ACC112 (cell line): Measurements from ENCODE around the gene OR56A4.

ENCODE experiments used
- H2AFZ ChIP-seq: fragments of 200-600 bp; sonication (generic); one replicate; pipeline ENCODE4 v1.6.0; 2017; ENCODE audit warnings: antibody characterized with exemption, low read length; ENCODE audit not compliant: unreplicated experiment
- H3K27ac ChIP-seq: fragments of 200-600 bp; sonication (generic); 2 replicates; pipeline ENCODE4 v1.5.1; 2014; ENCODE audit warnings: low read depth, mild to moderate bottlenecking, antibody characterized with exemption, low read length, moderate library complexity
- H3K27me3 ChIP-seq: fragments of 200-600 bp; sonication (generic); 2 replicates; pipeline ENCODE4 v1.6.1; 2014; ENCODE audit warnings: mild to moderate bottlenecking, antibody characterized with exemption, low read length, moderate library complexity, mixed read lengths; ENCODE audit not compliant: insufficient read depth
- H3K36me3 ChIP-seq: fragments of 200-600 bp; sonication (generic); 2 replicates; pipeline ENCODE4 v1.6.1; 2016; ENCODE audit warnings: mild to moderate bottlenecking, antibody characterized with exemption, low read length, moderate library complexity, mixed read lengths; ENCODE audit not compliant: insufficient read depth
- H3K4me1 ChIP-seq: fragments of 200-600 bp; sonication (generic); one replicate; pipeline ENCODE4 v1.6.1; 2016; ENCODE audit warnings: low read length, mixed read lengths; ENCODE audit not compliant: insufficient read depth, unreplicated experiment, control insufficient read depth
- H3K4me3 ChIP-seq: fragments of 200-600 bp; sonication (generic); 2 replicates; pipeline ENCODE4 v1.5.1; 2014; ENCODE audit warnings: mild to moderate bottlenecking, low read depth, low read length
- H3K79me2 ChIP-seq: fragments of 200-600 bp; sonication (generic); one replicate; pipeline ENCODE4 v1.6.0; 2016; ENCODE audit warnings: low read length; ENCODE audit not compliant: control insufficient read depth, unreplicated experiment, insufficient read depth

Gene OR56A4, protein sequence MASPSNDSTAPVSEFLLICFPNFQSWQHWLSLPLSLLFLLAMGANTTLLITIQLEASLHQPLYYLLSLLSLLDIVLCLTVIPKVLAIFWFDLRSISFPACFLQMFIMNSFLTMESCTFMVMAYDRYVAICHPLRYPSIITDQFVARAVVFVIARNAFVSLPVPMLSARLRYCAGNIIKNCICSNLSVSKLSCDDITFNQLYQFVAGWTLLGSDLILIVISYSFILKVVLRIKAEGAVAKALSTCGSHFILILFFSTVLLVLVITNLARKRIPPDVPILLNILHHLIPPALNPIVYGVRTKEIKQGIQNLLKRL

DNA sequence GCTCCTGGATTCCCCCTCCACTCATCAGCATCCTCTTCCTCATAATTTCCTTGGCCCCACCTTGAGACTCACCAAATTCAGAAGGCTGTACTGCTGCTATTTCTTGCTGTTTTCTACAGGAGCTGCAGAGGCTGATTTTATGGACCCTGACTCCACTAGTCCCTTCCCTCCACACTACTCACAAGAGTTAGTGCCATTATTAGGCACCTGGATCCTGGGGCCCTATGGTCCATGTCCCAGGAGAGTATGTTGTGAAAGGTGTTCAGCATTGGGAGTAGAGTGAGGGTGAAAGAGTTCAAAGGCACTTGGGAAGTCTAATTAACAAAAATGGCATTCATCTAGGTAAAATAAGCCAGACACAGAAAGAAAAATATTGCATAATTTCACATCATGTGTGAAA lies at the start of gene OR56A4:
Gene OR56A4 (minus strand): TSS at position 101 of the 400 bp plus-strand sequence. CDS start 3,954 bp downstream, outside the sequence.
- Histone ChIP-seq H3K4me3 (no peak within 1 kb of the TSS), H3K4me1 (no peaks in the 10 kb centered on the region), H3K79me2 (no peaks in the 10 kb centered on the region), H3K36me3 (no peaks in the 10 kb centered on the region), H3K27me3 (peaks cover 7% of the 10 kb centered on the region; the same call in 1 of the 2 replicates), H2AFZ (no peak within 1 kb of the TSS), H3K27ac (no peak within 1 kb of the TSS)

DNA sequence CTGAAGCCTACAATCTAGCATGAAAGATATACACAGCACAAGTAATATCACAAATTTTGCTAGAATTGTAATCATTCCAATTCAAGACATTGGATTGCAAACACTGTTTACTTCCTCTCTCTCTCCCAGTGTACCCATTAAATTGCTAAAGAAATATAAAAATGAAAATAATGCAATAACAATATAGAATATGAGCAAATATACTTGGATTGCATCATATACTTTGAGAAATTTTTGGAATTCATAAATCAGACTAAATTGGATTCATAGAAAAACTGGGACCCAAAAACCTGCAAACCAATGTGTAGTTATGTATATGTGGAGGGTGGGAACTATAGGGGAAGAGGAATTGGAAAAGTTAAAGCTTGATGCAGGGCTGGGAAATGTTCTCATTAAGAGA lies 48.8 kb upstream of the OR56A4 start:
- Histone ChIP-seq H2AFZ (no peak overlapping the region), H3K27ac (no peak overlapping the region), H3K79me2 (no peaks in the 10 kb centered on the region), H3K4me1 (no peaks in the 10 kb centered on the region), H3K27me3 (peaks cover 14% of the 10 kb centered on the region), H3K36me3 (no peaks in the 10 kb centered on the region), H3K4me3 (no peak overlapping the region)

DNA sequence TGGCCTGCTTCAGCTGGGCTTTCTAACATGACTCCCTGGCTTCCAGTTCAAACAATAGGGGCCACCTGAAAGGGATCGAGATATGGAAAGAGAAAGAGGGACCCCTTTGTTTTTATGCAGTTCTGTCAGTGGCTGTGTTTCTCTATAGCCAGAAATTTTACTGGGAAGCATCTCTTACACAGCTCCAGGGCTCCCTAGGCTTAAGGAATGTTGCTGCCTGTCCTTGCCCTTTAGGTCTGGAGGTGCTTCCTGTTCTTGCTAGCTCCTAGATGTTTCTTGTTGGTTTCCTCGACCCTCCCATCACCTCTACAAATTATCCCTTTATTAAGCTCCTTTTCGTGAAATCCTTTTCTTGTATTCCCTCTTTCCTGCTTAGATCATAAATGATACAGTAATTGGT lies 45.6 kb upstream of the OR56A4 start:
- H3K4me3 ChIP-seq = no peak overlapping the region
- no peaks in the 10 kb centered on the region for H3K36me3 ChIP-seq
- no peaks in the 10 kb centered on the region for H3K4me1 ChIP-seq
- H3K27me3 ChIP-seq = peaks cover 3% of the 10 kb centered on the region; the same call in 1 of the 2 replicates
- no peaks in the 10 kb centered on the region for H3K79me2 ChIP-seq
- no peak overlapping the region for H3K27ac ChIP-seq
- no peak overlapping the region for H2AFZ ChIP-seq

DNA sequence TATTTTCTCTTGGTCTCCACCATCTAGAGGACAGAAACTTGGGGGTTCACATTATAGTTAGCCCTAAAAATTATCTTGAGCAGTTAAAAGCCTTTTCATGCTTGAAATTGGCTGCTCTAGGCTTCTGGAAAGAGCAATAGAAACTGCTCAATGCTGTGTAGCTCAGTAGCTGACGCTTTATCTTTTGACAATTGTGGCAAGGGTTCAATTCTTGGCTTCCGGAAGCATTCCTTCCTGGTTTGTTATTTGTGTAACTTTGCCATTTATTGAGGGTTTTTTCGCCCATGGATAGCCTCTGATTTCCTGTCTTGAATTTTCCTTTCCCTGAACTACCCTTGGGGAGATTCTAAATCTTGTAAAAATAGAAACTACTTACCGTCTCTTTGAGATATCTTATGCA lies 34.1 kb upstream of the OR56A4 start:
- H3K79me2 ChIP-seq = no peaks in the 10 kb centered on the region
- no peak overlapping the region for H3K27ac ChIP-seq
- no peaks in the 10 kb centered on the region for H3K4me1 ChIP-seq
- no peak overlapping the region for H2AFZ ChIP-seq
- H3K4me3 ChIP-seq = no peak overlapping the region
- no peaks in the 10 kb centered on the region for H3K36me3 ChIP-seq
- no peaks in the 10 kb centered on the region for H3K27me3 ChIP-seq

DNA sequence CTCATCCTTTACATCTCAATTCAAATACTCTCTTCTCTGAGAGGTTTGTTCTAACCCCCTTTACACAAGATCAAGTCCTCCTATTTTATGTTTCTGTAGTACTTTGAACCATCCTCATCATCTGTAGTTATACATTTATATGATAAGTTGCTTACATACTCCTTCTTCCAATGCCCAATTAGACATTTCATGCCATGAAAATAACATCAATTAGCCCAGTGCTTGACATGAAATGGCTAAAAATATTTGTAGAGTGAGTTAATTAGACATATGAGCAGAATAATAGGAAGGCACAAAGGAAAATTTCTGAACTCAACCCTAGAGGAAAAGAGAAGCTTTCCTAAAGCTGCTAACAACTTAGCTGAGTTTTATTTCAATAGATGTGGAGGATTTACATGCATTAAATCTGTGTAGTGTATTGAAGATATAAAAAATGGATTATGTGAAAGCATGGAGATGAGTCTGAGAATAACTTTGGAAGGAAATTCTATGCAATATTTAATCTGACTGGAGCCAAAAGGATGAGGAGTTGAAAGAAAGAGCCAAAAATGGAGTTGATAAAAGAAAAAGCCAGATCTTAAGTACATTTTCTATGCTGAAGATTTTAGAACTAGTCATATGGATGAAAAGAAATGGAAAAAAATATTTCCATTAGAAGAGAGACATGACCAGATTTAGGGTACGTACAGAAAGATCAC lies 24.1 kb upstream of the OR56A4 start, which contains the start of gene OR56A1:
Gene OR56A1 (minus strand): TSS at position 51 of the 698 bp plus-strand sequence. CDS start 3,066 bp downstream, outside the sequence.
- H3K4me3 ChIP-seq = no peak within 1 kb of the TSS
- H3K36me3 ChIP-seq = no peaks in the 10 kb centered on the region
- H2AFZ ChIP-seq = no peak within 1 kb of the TSS
- no peak within 1 kb of the TSS for H3K27ac ChIP-seq
- no peaks in the 10 kb centered on the region for H3K4me1 ChIP-seq
- peaks cover 5% of the 10 kb centered on the region for H3K27me3 ChIP-seq
- H3K79me2 ChIP-seq = no peaks in the 10 kb centered on the region

DNA sequence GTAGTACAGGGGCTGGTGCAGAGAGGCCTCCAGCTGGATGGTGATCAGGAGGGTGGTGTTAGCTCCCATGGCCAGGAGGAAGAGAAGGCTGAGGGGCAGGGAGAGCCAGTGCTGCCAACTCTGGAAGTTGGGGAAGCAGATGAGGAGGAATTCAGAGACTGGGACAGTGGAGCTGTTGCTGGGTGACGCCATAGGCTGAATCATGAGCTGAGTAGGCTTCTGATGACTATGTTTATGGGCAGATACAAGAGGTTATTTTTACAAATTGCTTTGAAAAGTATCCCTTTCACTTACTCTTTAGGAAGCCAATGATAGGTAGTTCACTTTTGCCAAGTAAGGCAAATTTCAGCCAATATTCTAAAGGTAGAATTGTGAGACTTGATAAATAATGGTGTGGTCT lies 20.8 kb upstream of the OR56A4 start:
- Histone ChIP-seq H3K4me1 (no peaks in the 10 kb centered on the region), H3K27me3 (peaks cover 14% of the 10 kb centered on the region), H3K27ac (no peak overlapping the region), H2AFZ (no peak overlapping the region), H3K36me3 (no peaks in the 10 kb centered on the region), H3K4me3 (no peak overlapping the region), H3K79me2 (no peaks in the 10 kb centered on the region)

DNA sequence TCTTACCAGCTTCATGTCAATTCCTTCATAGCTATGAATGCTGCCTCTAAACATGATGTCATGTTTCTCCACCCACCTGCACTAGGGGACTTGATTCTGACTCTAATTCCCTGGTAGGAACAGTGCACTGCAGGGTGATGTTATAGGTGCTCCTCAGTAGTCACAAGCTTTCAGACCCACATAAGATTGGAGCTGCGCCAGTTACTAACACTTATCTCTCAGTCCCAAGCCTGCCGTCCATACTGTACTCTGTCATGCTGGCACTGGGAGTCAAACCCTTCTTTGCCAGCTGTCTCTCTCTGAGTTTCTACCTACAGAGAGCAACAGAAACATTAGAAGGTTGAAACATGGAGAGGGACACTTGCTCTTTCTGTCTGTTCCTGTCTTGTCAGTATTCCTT lies 18.3 kb upstream of the OR56A4 start:
- Histone ChIP-seq H3K4me3 (no peak overlapping the region), H2AFZ (no peak overlapping the region), H3K4me1 (no peaks in the 10 kb centered on the region), H3K79me2 (no peaks in the 10 kb centered on the region), H3K36me3 (no peaks in the 10 kb centered on the region), H3K27ac (no peak overlapping the region), H3K27me3 (peaks cover 20% of the 10 kb centered on the region)

DNA sequence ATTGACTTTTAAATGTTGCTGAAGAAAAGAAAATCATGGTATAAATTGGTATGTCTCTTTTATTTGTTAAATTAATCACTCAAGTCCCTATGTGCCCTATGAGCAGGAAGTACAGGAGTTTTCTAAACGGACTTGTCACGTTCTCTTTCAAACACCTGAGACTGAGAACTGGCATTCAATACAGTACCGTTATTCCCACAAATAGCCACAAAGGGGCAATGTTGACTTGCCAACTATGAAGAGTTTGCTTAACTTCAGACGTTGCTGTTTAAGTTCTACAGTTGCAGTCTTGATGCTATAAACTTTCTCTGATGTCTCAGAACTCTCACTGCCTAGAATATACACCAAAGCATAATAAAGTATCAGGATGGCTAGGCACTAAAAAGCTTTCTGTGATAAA lies 16.2 kb upstream of the OR56A4 start:
- H3K4me1 ChIP-seq = no peaks in the 10 kb centered on the region
- no peak overlapping the region for H3K4me3 ChIP-seq
- H3K79me2 ChIP-seq = no peaks in the 10 kb centered on the region
- no peak overlapping the region for H3K27ac ChIP-seq
- H3K27me3 ChIP-seq = peaks cover 20% of the 10 kb centered on the region
- no peaks in the 10 kb centered on the region for H3K36me3 ChIP-seq
- no peak overlapping the region for H2AFZ ChIP-seq

DNA sequence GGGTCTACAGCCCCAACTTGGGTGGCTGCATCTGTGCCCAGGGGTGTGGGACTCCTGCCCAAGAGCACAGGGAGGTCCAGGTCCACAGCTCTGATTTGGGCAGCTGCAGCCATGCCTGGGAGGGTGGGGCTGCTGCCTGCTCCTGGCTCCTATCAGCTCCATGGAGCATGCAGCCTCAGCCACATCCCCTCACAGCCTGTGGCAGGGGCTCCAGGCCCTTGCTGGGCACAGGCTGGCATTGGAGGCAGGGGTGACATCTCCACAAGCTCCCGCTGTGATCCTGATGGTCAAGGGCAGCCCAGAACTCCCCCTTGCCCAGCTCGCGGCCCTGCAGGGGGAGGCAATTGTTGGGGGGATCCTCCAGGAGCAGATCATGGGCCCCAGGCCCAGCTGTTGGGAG lies 6.3 kb upstream of the OR56A4 start:
- H3K27ac ChIP-seq = no peak overlapping the region
- no peaks in the 10 kb centered on the region for H3K36me3 ChIP-seq
- no peaks in the 10 kb centered on the region for H3K79me2 ChIP-seq
- no peaks in the 10 kb centered on the region for H3K4me1 ChIP-seq
- H3K27me3 ChIP-seq = 0 out of 2 replicates have a peak, but pooled peaks cover 3% of the 10 kb centered on the region
- H3K4me3 ChIP-seq = no peak overlapping the region
- H2AFZ ChIP-seq = no peak overlapping the region

DNA sequence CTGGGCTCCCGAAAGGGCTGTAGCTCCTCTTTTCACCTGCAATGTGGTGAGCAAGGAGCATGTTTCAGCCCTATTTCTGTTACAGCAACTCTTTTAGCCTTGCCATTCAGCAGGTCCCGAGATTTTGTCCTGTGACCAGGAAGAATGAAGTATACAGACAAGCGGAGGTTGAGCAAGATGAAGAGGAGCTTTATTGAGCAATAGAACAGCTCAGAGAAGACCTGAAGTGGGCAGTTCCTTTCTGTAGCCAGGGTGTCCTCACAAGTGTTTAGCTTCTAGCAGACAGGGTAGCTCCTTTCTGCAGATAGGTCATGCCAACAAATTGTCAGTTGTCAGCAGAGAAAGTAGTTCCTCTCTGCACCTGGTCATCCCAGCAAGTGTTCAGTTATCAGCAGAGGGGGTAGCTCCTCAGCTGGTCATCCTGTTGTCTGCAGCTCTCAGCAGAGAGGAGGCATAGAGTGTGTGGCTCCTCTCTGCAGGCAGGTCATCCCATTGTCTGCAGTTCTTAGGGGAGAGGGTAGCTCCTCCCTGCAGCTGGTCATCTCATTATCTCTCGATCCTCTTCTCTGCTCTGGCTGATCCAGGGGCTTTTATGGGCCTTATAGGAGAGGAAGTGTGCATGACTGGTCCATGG lies 5.4 kb upstream of the OR56A4 start:
- no peaks in the 10 kb centered on the region for H3K36me3 ChIP-seq
- peaks cover 3% of the 10 kb centered on the region; the same call in 1 of the 2 replicates for H3K27me3 ChIP-seq
- no peak overlapping the region for H3K27ac ChIP-seq
- no peaks in the 10 kb centered on the region for H3K79me2 ChIP-seq
- no peak overlapping the region for H2AFZ ChIP-seq
- H3K4me3 ChIP-seq = no peak overlapping the region
- no peaks in the 10 kb centered on the region for H3K4me1 ChIP-seq
